GM12878 (cell line): Measurements from ENCODE around the gene ANO3.

Source experiments
- IKZF1 ChIP-seq: fragments of 450-650 bp; conservative IDR thresholded peaks from 2 replicates; pipeline ENCODE4 v1.6.1; 2017; ENCODE audit warnings: antibody characterized with exemption, mild to moderate bottlenecking
- JUNB ChIP-seq: IDR thresholded peaks from 2 replicates; pipeline ENCODE4 v1.6.1; 2016; ENCODE audit warnings: antibody characterized with exemption, mild to moderate bottlenecking
- NFYB ChIP-seq: IDR thresholded peaks from 2 replicates; pipeline ENCODE4 v1.6.1; 2011; ENCODE audit warnings: low read depth, mild to moderate bottlenecking, low read length, improper control_type of control experiment, moderate library complexity; ENCODE audit not compliant: insufficient read depth
- POU2F2 ChIP-seq: IDR thresholded peaks from 3 replicates; pipeline ENCODE4 v1.6.1; 2011; ENCODE audit warnings: low read depth, mild to moderate bottlenecking, low read length, borderline replicate concordance
- SPI1 ChIP-seq: IDR thresholded peaks from 2 replicates; pipeline ENCODE4 v1.6.1; 2011; ENCODE audit warnings: low read depth, mild to moderate bottlenecking, low read length, moderate library complexity, borderline replicate concordance; ENCODE audit not compliant: insufficient read depth
- SRF ChIP-seq, 2 experiments: IDR thresholded peaks; 2 replicates each; pipeline ENCODE4 v1.6.1; 2011; ENCODE audit warnings: low read depth in 2 of 2, low read length in 2 of 2, mild to moderate bottlenecking in 1 of 2, moderate library complexity in 1 of 2
- YBX1 ChIP-seq: fragments of 450-650 bp; IDR thresholded peaks from 2 replicates; pipeline ENCODE4 v1.6.1; 2016; ENCODE audit warnings: antibody characterized with exemption
- TF ChIP-seq, protein P1 (sequence below), 3 experiments: IDR thresholded peaks in 2 of 3; conservative IDR thresholded peaks in 1 of 3; 2 replicates each; pipeline ENCODE4 v1.5.1; 2011; ENCODE audit warnings: low read depth in 3 of 3, low read length in 3 of 3, mild to moderate bottlenecking in 3 of 3, control low read depth in 2 of 3, moderate library complexity in 2 of 3, inconsistent platforms in 1 of 3, mixed read lengths in 1 of 3; ENCODE audit not compliant: control insufficient read depth in 2 of 3, insufficient read depth in 1 of 3; ENCODE audit errors: extremely low read depth in 1 of 3
- TF ChIP-seq, protein P2 (sequence below): fragments of 450-650 bp; formaldehyde crosslinking; IDR thresholded peaks from 2 replicates; pipeline ENCODE4 v1.4.0; 2022; ENCODE audit warnings: mild to moderate bottlenecking, moderate library complexity

GRCh38 chr11:26333906-26334305 is 2.0 kb downstream of the ANO3 start:
- no peak for TF ChIP-seq SPI1
- TF ChIP-seq YBX1: no peak
- TF ChIP-seq, protein P1, sequence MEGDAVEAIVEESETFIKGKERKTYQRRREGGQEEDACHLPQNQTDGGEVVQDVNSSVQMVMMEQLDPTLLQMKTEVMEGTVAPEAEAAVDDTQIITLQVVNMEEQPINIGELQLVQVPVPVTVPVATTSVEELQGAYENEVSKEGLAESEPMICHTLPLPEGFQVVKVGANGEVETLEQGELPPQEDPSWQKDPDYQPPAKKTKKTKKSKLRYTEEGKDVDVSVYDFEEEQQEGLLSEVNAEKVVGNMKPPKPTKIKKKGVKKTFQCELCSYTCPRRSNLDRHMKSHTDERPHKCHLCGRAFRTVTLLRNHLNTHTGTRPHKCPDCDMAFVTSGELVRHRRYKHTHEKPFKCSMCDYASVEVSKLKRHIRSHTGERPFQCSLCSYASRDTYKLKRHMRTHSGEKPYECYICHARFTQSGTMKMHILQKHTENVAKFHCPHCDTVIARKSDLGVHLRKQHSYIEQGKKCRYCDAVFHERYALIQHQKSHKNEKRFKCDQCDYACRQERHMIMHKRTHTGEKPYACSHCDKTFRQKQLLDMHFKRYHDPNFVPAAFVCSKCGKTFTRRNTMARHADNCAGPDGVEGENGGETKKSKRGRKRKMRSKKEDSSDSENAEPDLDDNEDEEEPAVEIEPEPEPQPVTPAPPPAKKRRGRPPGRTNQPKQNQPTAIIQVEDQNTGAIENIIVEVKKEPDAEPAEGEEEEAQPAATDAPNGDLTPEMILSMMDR (IDR thresholded peaks at IDR 0.05 in 2 of 3, conservative IDR thresholded peaks at IDR 0.05 in 1 of 3; ENCODE audit: control insufficient read depth in 2 of 3, extremely low read depth in 1 of 3, insufficient read depth in 1 of 3, low read depth in 3 of 3, low read length in 3 of 3): no peak
- TF ChIP-seq SRF (IDR thresholded peaks at IDR 0.05; ENCODE audit: low read depth in 2 of 2, low read length in 2 of 2): no peak
- no peak for TF ChIP-seq POU2F2
- TF ChIP-seq, protein P2, sequence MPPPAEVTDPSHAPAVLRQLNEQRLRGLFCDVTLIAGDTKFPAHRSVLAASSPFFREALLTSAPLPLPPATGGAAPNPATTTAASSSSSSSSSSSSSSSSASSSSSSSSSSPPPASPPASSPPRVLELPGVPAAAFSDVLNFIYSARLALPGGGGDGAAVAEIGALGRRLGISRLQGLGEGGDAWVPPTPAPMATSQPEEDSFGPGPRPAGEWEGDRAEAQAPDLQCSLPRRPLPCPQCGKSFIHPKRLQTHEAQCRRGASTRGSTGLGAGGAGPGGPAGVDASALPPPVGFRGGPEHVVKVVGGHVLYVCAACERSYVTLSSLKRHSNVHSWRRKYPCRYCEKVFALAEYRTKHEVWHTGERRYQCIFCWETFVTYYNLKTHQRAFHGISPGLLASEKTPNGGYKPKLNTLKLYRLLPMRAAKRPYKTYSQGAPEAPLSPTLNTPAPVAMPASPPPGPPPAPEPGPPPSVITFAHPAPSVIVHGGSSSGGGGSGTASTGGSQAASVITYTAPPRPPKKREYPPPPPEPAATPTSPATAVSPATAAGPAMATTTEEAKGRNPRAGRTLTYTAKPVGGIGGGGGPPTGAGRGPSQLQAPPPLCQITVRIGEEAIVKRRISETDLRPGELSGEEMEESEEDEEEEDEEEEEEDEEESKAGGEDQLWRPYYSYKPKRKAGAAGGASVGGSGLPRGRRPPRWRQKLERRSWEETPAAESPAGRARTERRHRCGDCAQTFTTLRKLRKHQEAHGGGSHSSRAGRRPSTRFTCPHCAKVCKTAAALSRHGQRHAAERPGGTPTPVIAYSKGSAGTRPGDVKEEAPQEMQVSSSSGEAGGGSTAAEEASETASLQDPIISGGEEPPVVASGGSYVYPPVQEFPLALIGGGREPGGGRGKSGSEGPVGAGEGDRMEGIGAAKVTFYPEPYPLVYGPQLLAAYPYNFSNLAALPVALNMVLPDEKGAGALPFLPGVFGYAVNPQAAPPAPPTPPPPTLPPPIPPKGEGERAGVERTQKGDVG (CRISPR knock-in tag): no peak
- no peak for TF ChIP-seq JUNB
- TF ChIP-seq NFYB: no peak
- no peak for TF ChIP-seq IKZF1
